BE2C (cell line): ENCODE data around the gene MPP3.

ENCODE experiments used
- DNase-seq: peaks from one replicate; pipeline ENCODE4 v3.0.0-alpha.2; 2020
- H3K27me3 ChIP-seq: fragments of 250-450 bp; sonication (Bioruptor Pico); 2 replicates; pipeline ENCODE4 v1.5.1; 2020; ENCODE audit warnings: mild to moderate bottlenecking
- H3K36me3 ChIP-seq: fragments of 250-450 bp; sonication (Bioruptor Pico); 2 replicates; pipeline ENCODE4 v1.5.1; 2020; ENCODE audit warnings: mild to moderate bottlenecking
- H3K4me1 ChIP-seq: fragments of 250-450 bp; sonication (Bioruptor Pico); 2 replicates; pipeline ENCODE4 v1.5.1; 2020
- H3K4me3 ChIP-seq: 2 replicates; pipeline ENCODE4 v1.5.1; 2011; ENCODE audit warnings: low read depth, low read length
- H3K9me3 ChIP-seq: fragments of 250-450 bp; sonication (Bioruptor Pico); 2 replicates; pipeline ENCODE4 v1.5.1; 2020
- CTCF ChIP-seq: IDR thresholded peaks from 2 replicates; pipeline ENCODE4 v1.5.1; 2012; ENCODE audit warnings: mild to moderate bottlenecking, low read depth, low read length

Gene MPP3

GRCh38 chr17:43771463-43771862, 61.5 kb downstream of the MPP3 start:
- Histone ChIP-seq H3K4me1 (no peaks in the 10 kb centered on the region), H3K9me3 (no peaks in the 10 kb centered on the region), H3K36me3 (peaks cover 46% of the 10 kb centered on the region), H3K27me3 (no peaks in the 10 kb centered on the region), H3K4me3 (no peak overlapping the region)
- no peak for DNase-seq
- no peak for TF ChIP-seq CTCF

GRCh38 chr17:43770957-43771356, 62.0 kb downstream of the MPP3 start:
- no peak for DNase-seq
- no peaks in the 10 kb centered on the region for H3K4me1 ChIP-seq
- peaks cover 46% of the 10 kb centered on the region for H3K36me3 ChIP-seq
- no peaks in the 10 kb centered on the region for H3K9me3 ChIP-seq
- no peak for TF ChIP-seq CTCF
- H3K27me3 ChIP-seq: no peaks in the 10 kb centered on the region
- H3K4me3 ChIP-seq: no peak overlapping the region

GRCh38 chr17:43769859-43770258, 63.1 kb downstream of the MPP3 start:
- TF ChIP-seq CTCF: no peak
- no peaks in the 10 kb centered on the region for H3K27me3 ChIP-seq
- no peaks in the 10 kb centered on the region for H3K4me1 ChIP-seq
- H3K9me3 ChIP-seq: no peaks in the 10 kb centered on the region
- no peak overlapping the region for H3K4me3 ChIP-seq
- no peak for DNase-seq
- H3K36me3 ChIP-seq: peaks cover 41% of the 10 kb centered on the region

GRCh38 chr17:43769426-43769825, 63.5 kb downstream of the MPP3 start:
- no peaks in the 10 kb centered on the region for H3K4me1 ChIP-seq
- TF ChIP-seq CTCF: no peak
- no peaks in the 10 kb centered on the region for H3K27me3 ChIP-seq
- H3K4me3 ChIP-seq: no peak overlapping the region
- H3K36me3 ChIP-seq: peaks cover 37% of the 10 kb centered on the region
- no peak for DNase-seq
- no peaks in the 10 kb centered on the region for H3K9me3 ChIP-seq

- Histone ChIP-seq H3K4me1 (no peaks in the 10 kb centered on the region), H3K36me3 (peaks cover 34% of the 10 kb centered on the region), H3K27me3 (no peaks in the 10 kb centered on the region), H3K4me3 (no peak overlapping the region), H3K9me3 (no peaks in the 10 kb centered on the region)
- no peak for DNase-seq
- TF ChIP-seq CTCF: no peak
Measured at GRCh38 chr17:43768943-43769342, 64.0 kb downstream of the MPP3 start.

GRCh38 chr17:43768382-43768781, 64.6 kb downstream of the MPP3 start:
- TF ChIP-seq CTCF: no peak

More at GRCh38 chr17:43768382-43768781, 64.6 kb downstream of the MPP3 start:
- Histone ChIP-seq H3K9me3 (no peaks in the 10 kb centered on the region), H3K36me3 (peaks cover 30% of the 10 kb centered on the region), H3K27me3 (no peaks in the 10 kb centered on the region), H3K4me3 (no peak overlapping the region), H3K4me1 (no peaks in the 10 kb centered on the region)
- DNase-seq: no peak
